Memory B cell (primary cell): ENCODE results near the gene HS3ST2.

ENCODE experiments used
- ATAC-seq: fragments of 150-1000 bp; cut with Tn5 transposase; 2 replicates; pipeline ENCODE4 v1.10.0; 2021; ENCODE audit warnings: low read depth, mild to moderate bottlenecking, moderate library complexity
- DNase-seq, 2 donors: peaks; one replicate each; pipeline ENCODE4 v3.0.0; 2022; ENCODE audit warnings: low spot score in 2 of 2
- H3K27ac Mint-ChIP-seq: one replicate; pipeline ENCODE4 v1.8.0; 2022; ENCODE audit warnings: mild to moderate bottlenecking, moderate library complexity, mixed read lengths
- H3K27me3 Mint-ChIP-seq: one replicate; pipeline ENCODE4 v1.8.0; 2022; ENCODE audit warnings: mixed read lengths
- H3K36me3 Mint-ChIP-seq: one replicate; pipeline ENCODE4 v1.8.0; 2022; ENCODE audit warnings: mild to moderate bottlenecking, mixed read lengths
- H3K4me1 Mint-ChIP-seq: one replicate; pipeline ENCODE4 v1.8.0; 2022; ENCODE audit warnings: mixed read lengths
- H3K4me3 Mint-ChIP-seq: one replicate; pipeline ENCODE4 v1.8.0; 2022; ENCODE audit warnings: mild to moderate bottlenecking, moderate library complexity, mixed read lengths
- H3K9me3 Mint-ChIP-seq: one replicate; pipeline ENCODE4 v1.8.0; 2022; ENCODE audit warnings: mixed read lengths

HS3ST2 gene

GRCh38 chr16:22813948-22814710 is at the start of gene HS3ST2:
TSS of gene HS3ST2 (plus strand) at chr16:22814162. CDS start at chr16:22814611, 449 bp downstream.
- DNase-seq (no peak), ATAC-seq (no peak)
- peak within 1 kb of the TSS; percentile 42 for H3K4me3 Mint-ChIP-seq
- H3K9me3 Mint-ChIP-seq: peaks cover 2% of the 10 kb centered on the region
- H3K36me3 Mint-ChIP-seq: no peaks in the 10 kb centered on the region
- H3K27me3 Mint-ChIP-seq: peaks cover 6% of the 10 kb centered on the region
- peaks cover 6% of the 10 kb centered on the region for H3K4me1 Mint-ChIP-seq
- no peak within 1 kb of the TSS for H3K27ac Mint-ChIP-seq

GRCh38 chr16:22764662-22765327 is 49.2 kb upstream of the HS3ST2 start:
- H3K27me3 Mint-ChIP-seq: peaks cover 6% of the 10 kb centered on the region
- no peaks in the 10 kb centered on the region for H3K36me3 Mint-ChIP-seq
- ATAC-seq (no peak), DNase-seq (no peak)
- H3K4me1 Mint-ChIP-seq: peaks cover 2% of the 10 kb centered on the region
- no peak overlapping the region for H3K4me3 Mint-ChIP-seq
- no peaks in the 10 kb centered on the region for H3K9me3 Mint-ChIP-seq
- H3K27ac Mint-ChIP-seq: no peak overlapping the region

GRCh38 chr16:22765479-22765878 is 48.5 kb upstream of the HS3ST2 start:
- no peak for ATAC-seq
- Mint-ChIP-seq H3K36me3 (no peaks in the 10 kb centered on the region), H3K9me3 (peaks cover 2% of the 10 kb centered on the region), H3K4me3 (no peak overlapping the region), H3K27ac (no peak overlapping the region), H3K4me1 (peaks cover 2% of the 10 kb centered on the region), H3K27me3 (peaks cover 11% of the 10 kb centered on the region)
- no peak for DNase-seq

GRCh38 chr16:22770866-22771265 is 43.1 kb upstream of the HS3ST2 start:
- Mint-ChIP-seq H3K27ac (no peak overlapping the region), H3K4me1 (no peaks in the 10 kb centered on the region), H3K36me3 (no peaks in the 10 kb centered on the region), H3K9me3 (peaks cover 2% of the 10 kb centered on the region), H3K27me3 (peaks cover 19% of the 10 kb centered on the region), H3K4me3 (no peak overlapping the region)
- ATAC-seq (no peak), DNase-seq (no peak)

GRCh38 chr16:22771551-22771950 is 42.4 kb upstream of the HS3ST2 start:
- H3K27ac Mint-ChIP-seq: no peak overlapping the region
- DNase-seq (no peak), ATAC-seq (no peak)
- peaks cover 19% of the 10 kb centered on the region for H3K27me3 Mint-ChIP-seq
- peaks cover 2% of the 10 kb centered on the region for H3K9me3 Mint-ChIP-seq
- H3K4me1 Mint-ChIP-seq: no peaks in the 10 kb centered on the region
- no peak overlapping the region for H3K4me3 Mint-ChIP-seq
- H3K36me3 Mint-ChIP-seq: no peaks in the 10 kb centered on the region

GRCh38 chr16:22775220-22775922 is 38.6 kb upstream of the HS3ST2 start:
- no peaks in the 10 kb centered on the region for H3K9me3 Mint-ChIP-seq

GRCh38 chr16:22781480-22781879 is 32.5 kb upstream of the HS3ST2 start:
- no peak overlapping the region for H3K4me3 Mint-ChIP-seq

More at GRCh38 chr16:22775220-22775922, 38.6 kb upstream of the HS3ST2 start:
- H3K27ac Mint-ChIP-seq: no peak overlapping the region
- no peak overlapping the region for H3K4me3 Mint-ChIP-seq
- no peaks in the 10 kb centered on the region for H3K36me3 Mint-ChIP-seq
- no peaks in the 10 kb centered on the region for H3K4me1 Mint-ChIP-seq
- no peak for DNase-seq
- peaks cover 14% of the 10 kb centered on the region for H3K27me3 Mint-ChIP-seq
- ATAC-seq: no peak

GRCh38 chr16:22782314-22782713 is 31.6 kb upstream of the HS3ST2 start:
- ATAC-seq: no peak
- Mint-ChIP-seq H3K27me3 (peaks cover 4% of the 10 kb centered on the region), H3K27ac (no peak overlapping the region), H3K4me3 (no peak overlapping the region), H3K9me3 (no peaks in the 10 kb centered on the region), H3K4me1 (no peaks in the 10 kb centered on the region), H3K36me3 (no peaks in the 10 kb centered on the region)
- DNase-seq: no peak

More at GRCh38 chr16:22781480-22781879, 32.5 kb upstream of the HS3ST2 start:
- ATAC-seq: no peak
- Mint-ChIP-seq H3K9me3 (no peaks in the 10 kb centered on the region), H3K27ac (no peak overlapping the region), H3K27me3 (peaks cover 5% of the 10 kb centered on the region), H3K36me3 (no peaks in the 10 kb centered on the region), H3K4me1 (no peaks in the 10 kb centered on the region)
- no peak for DNase-seq

GRCh38 chr16:22784690-22785214 is 29.2 kb upstream of the HS3ST2 start:
- Mint-ChIP-seq H3K27me3 (peaks cover 4% of the 10 kb centered on the region), H3K36me3 (no peaks in the 10 kb centered on the region), H3K4me3 (no peak overlapping the region), H3K4me1 (no peaks in the 10 kb centered on the region), H3K27ac (no peak overlapping the region), H3K9me3 (no peaks in the 10 kb centered on the region)
- ATAC-seq (no peak), DNase-seq (no peak)

- DNase-seq (no peak), ATAC-seq (no peak)
- H3K9me3 Mint-ChIP-seq: no peaks in the 10 kb centered on the region
- no peaks in the 10 kb centered on the region for H3K4me1 Mint-ChIP-seq
- no peaks in the 10 kb centered on the region for H3K36me3 Mint-ChIP-seq
- no peak overlapping the region for H3K27ac Mint-ChIP-seq
- H3K27me3 Mint-ChIP-seq: peaks cover 4% of the 10 kb centered on the region
- no peak overlapping the region for H3K4me3 Mint-ChIP-seq
Observed at GRCh38 chr16:22785552-22785951, 28.4 kb upstream of the HS3ST2 start.

GRCh38 chr16:22786284-22786683 is 27.7 kb upstream of the HS3ST2 start:
- no peak overlapping the region for H3K27ac Mint-ChIP-seq
- H3K36me3 Mint-ChIP-seq: no peaks in the 10 kb centered on the region
- no peaks in the 10 kb centered on the region for H3K4me1 Mint-ChIP-seq
- no peak overlapping the region for H3K4me3 Mint-ChIP-seq
- ATAC-seq (no peak), DNase-seq (no peak)
- H3K27me3 Mint-ChIP-seq: peaks cover 4% of the 10 kb centered on the region
- no peaks in the 10 kb centered on the region for H3K9me3 Mint-ChIP-seq

- peaks cover 4% of the 10 kb centered on the region for H3K27me3 Mint-ChIP-seq
- no peaks in the 10 kb centered on the region for H3K4me1 Mint-ChIP-seq
- DNase-seq: no peak
- ATAC-seq: no peak
- no peaks in the 10 kb centered on the region for H3K9me3 Mint-ChIP-seq
- H3K4me3 Mint-ChIP-seq: no peak overlapping the region
- no peak overlapping the region for H3K27ac Mint-ChIP-seq
- H3K36me3 Mint-ChIP-seq: no peaks in the 10 kb centered on the region
Observed at GRCh38 chr16:22786691-22787090, 27.3 kb upstream of the HS3ST2 start.

GRCh38 chr16:22787466-22788192 is 26.3 kb upstream of the HS3ST2 start:
- no peaks in the 10 kb centered on the region for H3K36me3 Mint-ChIP-seq
- H3K9me3 Mint-ChIP-seq: peaks cover 3% of the 10 kb centered on the region
- peaks cover 7% of the 10 kb centered on the region for H3K27me3 Mint-ChIP-seq
- H3K27ac Mint-ChIP-seq: no peak overlapping the region
- DNase-seq (no peak), ATAC-seq (no peak)
- H3K4me3 Mint-ChIP-seq: no peak overlapping the region
- H3K4me1 Mint-ChIP-seq: no peaks in the 10 kb centered on the region

GRCh38 chr16:22788193-22788530 is 25.8 kb upstream of the HS3ST2 start:
- H3K4me3 Mint-ChIP-seq: no peak overlapping the region
- no peak for ATAC-seq
- no peak for DNase-seq
- H3K36me3 Mint-ChIP-seq: no peaks in the 10 kb centered on the region
- no peak overlapping the region for H3K27ac Mint-ChIP-seq
- no peaks in the 10 kb centered on the region for H3K4me1 Mint-ChIP-seq
- H3K9me3 Mint-ChIP-seq: peaks cover 3% of the 10 kb centered on the region
- peaks cover 7% of the 10 kb centered on the region for H3K27me3 Mint-ChIP-seq
